ENCODE measurements around the gene CTLA4. TPM values are rescaled to one million over a fixed set of nuclear protein-coding genes. Genes with fewer than 3 reads are reported as not detected.

CTLA4 gene
- total and polyA plus RNA-seq, 2 of the 4 experiments (the other 2 are of a cell fraction): not detected

GRCh38 chr2:203897544-203897943 lies 30.0 kb downstream of the CTLA4 start:
- Histone ChIP-seq H4K8ac (ENCODE audit: low read depth in 2 of 2, low read length in 2 of 2) (no peak overlapping the region), H2AK5ac (ENCODE audit: low read depth, low read length) (no peak overlapping the region), H2AK9ac (replicated peaks; ENCODE audit: low read depth, low read length, poor library complexity) (no peak overlapping the region), H4K5ac (ENCODE audit: low read depth, low read length) (no peak overlapping the region), H3K27ac (ENCODE audit: insufficient read depth, low read length) (no peak overlapping the region), H2BK120ac (ENCODE audit: low read depth, low read length) (no peak overlapping the region), H2BK5ac (ENCODE audit: low read depth, low read length, poor library complexity, severe bottlenecking) (no peak overlapping the region), H3K9me3 (ENCODE audit: control insufficient read depth, insufficient read depth, low read length) (0 out of 2 replicates have a peak, but pooled peaks cover 3% of the 10 kb centered on the region), H3K14ac (replicated peaks; ENCODE audit: low read depth, low read length) (no peak overlapping the region), H3K79me1 (ENCODE audit: low read depth in 1 of 2, low read length in 2 of 2) (no peaks in the 10 kb centered on the region), H3K27me3 (ENCODE audit: control insufficient read depth, insufficient read depth, low read length) (peaks cover 16% of the 10 kb centered on the region), H3K4me1 (ENCODE audit: control insufficient read depth, insufficient read depth, low read length) (no peaks in the 10 kb centered on the region), H4K20me1 (ENCODE audit: insufficient read depth, low read length) (no peaks in the 10 kb centered on the region), H3K56ac (ENCODE audit: extremely low read depth, insufficient read depth, low read length) (no peak overlapping the region), H3K9ac (ENCODE audit: low read depth, low read length) (no peak overlapping the region), H2BK15ac (ENCODE audit: low read depth, low read length) (no peak overlapping the region), H4K91ac (ENCODE audit: insufficient read depth, low read depth, low read length) (no peak overlapping the region), H3K23ac (ENCODE audit: low read depth, low read length) (no peak overlapping the region), H3K4me2 (ENCODE audit: low read depth, low read length) (no peak overlapping the region), H3K18ac (ENCODE audit: low read depth, low read length) (no peak overlapping the region), H3K4ac (ENCODE audit: low read depth, low read length) (no peak overlapping the region), H2BK20ac (ENCODE audit: low read depth, low read length) (no peak overlapping the region), H3K9me1 (ENCODE audit: insufficient read depth, low read length) (no peaks in the 10 kb centered on the region), H2AFZ (replicated peaks; ENCODE audit: low read length, poor library complexity) (no peak overlapping the region), H3K36me3 (ENCODE audit: control insufficient read depth, insufficient read depth, low read length) (no peaks in the 10 kb centered on the region), H3K4me3 (ENCODE audit: insufficient read depth, low read depth, low read length) (no peak overlapping the region)
- dilution Hi-C loops (cut with HindIII; ENCODE audit: low sequenced_read_pairs, unreplicated experiment): no loop called here
- DNase-seq (no peak), ATAC-seq (ENCODE audit: low read depth) (no peak)
- in situ Hi-C loops (cut with MboI; ENCODE audit: low sequenced_read_pairs): no loop called here
- TF ChIP-seq RFX5 (IDR thresholded peaks at IDR 0.05; ENCODE audit: low read depth, low read length): no peak
- TF ChIP-seq, protein P1, sequence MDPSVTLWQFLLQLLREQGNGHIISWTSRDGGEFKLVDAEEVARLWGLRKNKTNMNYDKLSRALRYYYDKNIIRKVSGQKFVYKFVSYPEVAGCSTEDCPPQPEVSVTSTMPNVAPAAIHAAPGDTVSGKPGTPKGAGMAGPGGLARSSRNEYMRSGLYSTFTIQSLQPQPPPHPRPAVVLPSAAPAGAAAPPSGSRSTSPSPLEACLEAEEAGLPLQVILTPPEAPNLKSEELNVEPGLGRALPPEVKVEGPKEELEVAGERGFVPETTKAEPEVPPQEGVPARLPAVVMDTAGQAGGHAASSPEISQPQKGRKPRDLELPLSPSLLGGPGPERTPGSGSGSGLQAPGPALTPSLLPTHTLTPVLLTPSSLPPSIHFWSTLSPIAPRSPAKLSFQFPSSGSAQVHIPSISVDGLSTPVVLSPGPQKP (IDR thresholded peaks at IDR 0.05; ENCODE audit: borderline replicate concordance, low read depth, low read length): no peak
- TF ChIP-seq CHD1 (IDR thresholded peaks at IDR 0.05; ENCODE audit: low read depth, low read length): no peak
- TF ChIP-seq, protein P2, sequence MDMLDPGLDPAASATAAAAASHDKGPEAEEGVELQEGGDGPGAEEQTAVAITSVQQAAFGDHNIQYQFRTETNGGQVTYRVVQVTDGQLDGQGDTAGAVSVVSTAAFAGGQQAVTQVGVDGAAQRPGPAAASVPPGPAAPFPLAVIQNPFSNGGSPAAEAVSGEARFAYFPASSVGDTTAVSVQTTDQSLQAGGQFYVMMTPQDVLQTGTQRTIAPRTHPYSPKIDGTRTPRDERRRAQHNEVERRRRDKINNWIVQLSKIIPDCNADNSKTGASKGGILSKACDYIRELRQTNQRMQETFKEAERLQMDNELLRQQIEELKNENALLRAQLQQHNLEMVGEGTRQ (IDR thresholded peaks at IDR 0.05; ENCODE audit: low read depth, low read length): no peak
- TF ChIP-seq RAD21 (IDR thresholded peaks at IDR 0.05; ENCODE audit: low read length): no peak
- no peak for TF ChIP-seq CEBPB (IDR thresholded peaks at IDR 0.05; ENCODE audit: low read depth, low read length)
- no peak for TF ChIP-seq MAFK (IDR thresholded peaks at IDR 0.05; ENCODE audit: low read depth, low read length)
- TF ChIP-seq, protein P3, sequence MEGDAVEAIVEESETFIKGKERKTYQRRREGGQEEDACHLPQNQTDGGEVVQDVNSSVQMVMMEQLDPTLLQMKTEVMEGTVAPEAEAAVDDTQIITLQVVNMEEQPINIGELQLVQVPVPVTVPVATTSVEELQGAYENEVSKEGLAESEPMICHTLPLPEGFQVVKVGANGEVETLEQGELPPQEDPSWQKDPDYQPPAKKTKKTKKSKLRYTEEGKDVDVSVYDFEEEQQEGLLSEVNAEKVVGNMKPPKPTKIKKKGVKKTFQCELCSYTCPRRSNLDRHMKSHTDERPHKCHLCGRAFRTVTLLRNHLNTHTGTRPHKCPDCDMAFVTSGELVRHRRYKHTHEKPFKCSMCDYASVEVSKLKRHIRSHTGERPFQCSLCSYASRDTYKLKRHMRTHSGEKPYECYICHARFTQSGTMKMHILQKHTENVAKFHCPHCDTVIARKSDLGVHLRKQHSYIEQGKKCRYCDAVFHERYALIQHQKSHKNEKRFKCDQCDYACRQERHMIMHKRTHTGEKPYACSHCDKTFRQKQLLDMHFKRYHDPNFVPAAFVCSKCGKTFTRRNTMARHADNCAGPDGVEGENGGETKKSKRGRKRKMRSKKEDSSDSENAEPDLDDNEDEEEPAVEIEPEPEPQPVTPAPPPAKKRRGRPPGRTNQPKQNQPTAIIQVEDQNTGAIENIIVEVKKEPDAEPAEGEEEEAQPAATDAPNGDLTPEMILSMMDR (conservative IDR thresholded peaks at IDR 0.05; ENCODE audit: low read depth, low read length): no peak
- no peak for TF ChIP-seq RCOR1 (IDR thresholded peaks at IDR 0.05; ENCODE audit: insufficient replicate concordance, low read length)
- TF ChIP-seq NFE2L2 (IDR thresholded peaks at IDR 0.05; ENCODE audit: low read depth, low read length): no peak
- no peak for TF ChIP-seq MAZ (IDR thresholded peaks at IDR 0.05; ENCODE audit: borderline replicate concordance, low read depth, low read length)
- TF ChIP-seq SMC3 (IDR thresholded peaks at IDR 0.05; ENCODE audit: low read depth, low read length): no peak
- TF ChIP-seq BHLHE40 (IDR thresholded peaks at IDR 0.05; ENCODE audit: low read depth, low read length): no peak
- TF ChIP-seq POLR2A (IDR thresholded peaks at IDR 0.05; ENCODE audit: low read depth, low read length): no peak
- TF ChIP-seq MXI1 (IDR thresholded peaks at IDR 0.05; ENCODE audit: borderline replicate concordance, low read depth, low read length): no peak
- no CpG with 5 or more reads among the region's 2 CpGs for WGBS, 2 experiments (ENCODE audit: extremely low coverage in 2 of 2, insufficient read length in 1 of 2)
- intact Hi-C loops (cut with micrococcal nuclease): no loop called here
- no TSS peak for BruUV-seq (replicated peaks)
- CTCF ChIA-PET: interaction anchor here (0.6 to 1.0 kb wide), 2 partner anchors 12 to 22 kb away, joined by 3 to 4 read pairs; no protein-coding TSS in a partner anchor
- POLR2A ChIA-PET (ENCODE audit: unreplicated experiment): no interaction called here
